B cell (primary cell): Measurements from ENCODE around the gene SFXN5. TPM values are rescaled to one million over a fixed set of nuclear protein-coding genes. Genes with fewer than 3 reads are reported as not detected.

Experiments
- ATAC-seq: fragments of 200-7000 bp; cut with Tn5 transposase; one replicate; pipeline ENCODE4 v1.10.0; 2021; ENCODE audit warnings: low read depth, mild to moderate bottlenecking, moderate number of reproducible peaks, moderate library complexity
- CTCF ChIA-PET: fragments of 350-600 bp; sonication (Branson Sonifier 250); formaldehyde crosslinking; loops from one replicate; lab custom pipeline; 2021; ENCODE audit warnings: antibody characterized with exemption, inconsistent platforms; lab: Charles Lee
- POLR2A ChIA-PET: fragments of 350-600 bp; sonication (Branson Sonifier 250); formaldehyde crosslinking; loops from one replicate; lab custom pipeline; 2021; ENCODE audit warnings: antibody characterized with exemption; lab: Charles Lee
- DNase-seq: peaks from one replicate; pipeline ENCODE4 v3.0.0; 2013
- H2AFZ ChIP-seq: 2 replicates; pipeline ENCODE4 v1.6.1; 2012; ENCODE audit warnings: mild to moderate bottlenecking, low read depth, low read length; ENCODE audit not compliant: insufficient read depth, poor library complexity, severe bottlenecking
- H3K27ac ChIP-seq, 2 donors: 1 replicate in 1 of 2; 2 replicates in 1 of 2; pipeline ENCODE4 v1.5.1; 2012 to 2013; ENCODE audit warnings: low read length in 2 of 2, mild to moderate bottlenecking in 2 of 2, moderate library complexity in 1 of 2
- H3K27me3 ChIP-seq, 4 experiments: fragments of 200-600 bp in 1 of 4; sonication (generic) in 1 of 4; replicated peaks in 1 of 4; 1 replicate in 2 of 4; 2 replicates in 2 of 4; pipeline versions ENCODE4 v1.6.1 to v1.7.0; 2013 to 2016; ENCODE audit warnings: low read length in 3 of 4, mild to moderate bottlenecking in 2 of 4, mixed read lengths in 1 of 4, moderate library complexity in 1 of 4; ENCODE audit not compliant: insufficient read depth in 4 of 4, control insufficient read depth in 3 of 4; ENCODE audit errors: control extremely low read depth in 1 of 4
- H3K36me3 ChIP-seq, 2 experiments: replicated peaks in 1 of 2; 1 replicate in 1 of 2; 2 replicates in 1 of 2; pipeline versions ENCODE4 v1.6.1 to v1.7.1; 2013; ENCODE audit warnings: low read length in 1 of 2; ENCODE audit not compliant: insufficient read depth in 2 of 2, control insufficient read depth in 1 of 2; ENCODE audit errors: control extremely low read depth in 1 of 2, extremely low read depth in 1 of 2
- H3K4me1 ChIP-seq, 2 donors: fragments of 200-600 bp in 1 of 2; sonication (generic) in 1 of 2; 1 replicate in 1 of 2; 2 replicates in 1 of 2; pipeline versions ENCODE4 v1.5.1 to v1.6.1; 2013 to 2017; ENCODE audit warnings: low read length in 2 of 2; ENCODE audit not compliant: control insufficient read depth in 2 of 2, insufficient read depth in 2 of 2
- H3K4me2 ChIP-seq: replicated peaks from 2 replicates; pipeline ENCODE3; 2012; ENCODE audit warnings: mild to moderate bottlenecking, low read depth, low read length; ENCODE audit not compliant: poor library complexity, severe bottlenecking
- H3K4me3 ChIP-seq, 5 experiments: fragments of 200-600 bp in 1 of 5; sonication (generic) in 1 of 5; 1 replicate in 3 of 5; 2 replicates in 2 of 5; pipeline versions ENCODE4 v1.5.1 to v1.7.0; 2011 to 2016; ENCODE audit warnings: low read length in 4 of 5, mild to moderate bottlenecking in 4 of 5, low read depth in 2 of 5, control low read depth in 1 of 5, moderate library complexity in 1 of 5; ENCODE audit not compliant: insufficient read depth in 1 of 5; ENCODE audit errors: control extremely low read depth in 1 of 5, extremely low read depth in 1 of 5
- H3K79me2 ChIP-seq: fragments of 200-600 bp; sonication (generic); one replicate; pipeline ENCODE4 v1.6.0; 2016; ENCODE audit warnings: low read length; ENCODE audit not compliant: control insufficient read depth, insufficient read depth
- H3K9ac ChIP-seq: fragments of 200-600 bp; sonication (generic); 2 replicates; pipeline ENCODE4 v1.6.1; 2017; ENCODE audit warnings: mild to moderate bottlenecking, low read length, moderate library complexity
- H3K9me3 ChIP-seq, 3 donors: one replicate each; pipeline versions ENCODE4 v1.6.1 to v1.7.1; 2013; ENCODE audit warnings: low read length in 2 of 3; ENCODE audit not compliant: control insufficient read depth in 2 of 3, insufficient read depth in 1 of 3; ENCODE audit errors: control extremely low read depth in 1 of 3
- H4K20me1 ChIP-seq: 2 replicates; pipeline ENCODE4 v1.6.0; 2012; ENCODE audit warnings: mild to moderate bottlenecking, low read length; ENCODE audit not compliant: insufficient read depth, control insufficient read depth, poor library complexity, severe bottlenecking
- H3K27ac Mint-ChIP-seq: one replicate; pipeline ENCODE4 v1.8.0; 2021; ENCODE audit warnings: mixed read lengths
- H3K27me3 Mint-ChIP-seq: one replicate; pipeline ENCODE4 v1.8.0; 2021; ENCODE audit warnings: mixed read lengths
- H3K4me1 Mint-ChIP-seq: one replicate; pipeline ENCODE4 v1.8.0; 2021; ENCODE audit warnings: mixed read lengths
- H3K4me3 Mint-ChIP-seq: one replicate; pipeline ENCODE4 v1.8.0; 2021; ENCODE audit warnings: mixed read lengths
- H3K9me3 Mint-ChIP-seq: one replicate; pipeline ENCODE4 v1.8.0; 2022; ENCODE audit warnings: mixed read lengths; ENCODE audit not compliant: insufficient read depth
- EZH2 ChIP-seq: IDR thresholded peaks from 2 replicates; pipeline ENCODE4 v1.6.1; 2012; ENCODE audit warnings: borderline replicate concordance, low read depth, mild to moderate bottlenecking, moderate library complexity, low read length; ENCODE audit not compliant: insufficient read depth, poor library complexity, severe bottlenecking
- WGBS: methylation state at CpG from one replicate; pipeline ENCODE4 v1.1.5; 2013; ENCODE audit warnings: missing lambda C conversion rate; ENCODE audit not compliant: insufficient coverage; 5-methylcytosine and 5-hydroxymethylcytosine counted together
- intact Hi-C: fragments of 100-400 bp; cut with micrococcal nuclease; formaldehyde crosslinking; loops from one replicate; pipeline ENCODE4 v1.10.0; 2022
- polyA plus RNA-seq: library from polyadenylated mRNA; depleted of rRNA; stranded (reverse); fragments of >200 nt; gene quantifications from 2 replicates; pipeline ENCODE4 v1.2.3, GENCODE V29; 2012
- total RNA-seq, 2 donors: library from RNA; stranded (reverse); fragments of 120-200 nt in 1 of 2; gene quantifications; 1 replicate in 1 of 2; 2 replicates in 1 of 2; pipeline versions ENCODE4 v1.2.3 to v1.2.4, GENCODE V29; 2013 to 2022
- TF ChIP-seq, protein P1 (sequence below): fragments of 200-600 bp; IDR thresholded peaks from one replicate; pipeline ENCODE4 v1.8.0; 2022; ENCODE audit warnings: antibody characterized with exemption, mild to moderate bottlenecking

Gene SFXN5
- total and polyA plus RNA-seq, 2 donors (not counting 1 experiment from before 2014, with no cell fraction given): 8.0 to 16.9 TPM

DNA sequence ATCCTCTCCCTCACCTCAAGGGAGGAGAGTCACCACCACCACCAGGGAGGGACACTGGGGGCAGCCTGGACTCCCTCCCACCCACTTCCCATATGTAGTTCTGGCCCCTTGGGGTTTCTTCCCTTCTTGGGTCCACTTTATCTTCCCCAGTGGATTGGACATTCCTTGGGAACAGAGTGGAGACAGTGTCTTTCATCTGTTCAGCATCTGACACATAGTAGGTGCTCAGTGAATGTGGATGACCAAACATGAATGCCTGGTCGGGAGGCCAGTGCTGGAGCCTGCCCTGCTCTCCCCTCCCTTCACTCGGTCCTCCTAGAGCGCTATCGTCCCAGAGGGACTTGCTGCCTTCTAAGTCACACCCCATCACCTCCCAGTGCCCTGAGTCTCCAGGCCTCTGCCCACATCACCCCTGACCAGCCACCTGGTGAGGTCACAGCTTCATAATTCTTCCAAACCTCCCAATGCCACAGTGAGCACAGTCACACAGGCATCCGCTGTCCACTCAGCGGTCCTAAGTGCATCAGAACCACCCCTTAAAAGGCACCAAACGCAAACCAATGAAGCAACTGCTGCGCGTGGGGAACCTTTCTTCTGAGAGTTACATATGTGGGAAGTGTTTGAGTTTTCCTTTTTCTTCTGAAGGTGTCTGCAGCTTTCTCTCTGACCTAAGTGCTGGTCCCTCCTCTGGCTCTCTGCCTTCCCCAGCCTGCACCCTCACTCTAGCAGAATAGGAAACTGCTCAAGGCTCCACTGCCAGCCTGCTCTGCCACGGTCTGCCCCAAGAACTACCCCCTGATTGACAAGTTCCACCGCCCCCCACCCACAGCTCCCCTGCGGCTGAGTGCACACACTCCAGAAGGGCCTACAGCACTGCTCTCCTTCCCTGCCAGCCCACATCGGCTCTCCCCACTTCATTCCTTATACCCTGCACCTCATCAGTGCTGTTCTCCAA, 7.2 kb upstream of the SFXN5 start:
- TF ChIP-seq, protein P1, sequence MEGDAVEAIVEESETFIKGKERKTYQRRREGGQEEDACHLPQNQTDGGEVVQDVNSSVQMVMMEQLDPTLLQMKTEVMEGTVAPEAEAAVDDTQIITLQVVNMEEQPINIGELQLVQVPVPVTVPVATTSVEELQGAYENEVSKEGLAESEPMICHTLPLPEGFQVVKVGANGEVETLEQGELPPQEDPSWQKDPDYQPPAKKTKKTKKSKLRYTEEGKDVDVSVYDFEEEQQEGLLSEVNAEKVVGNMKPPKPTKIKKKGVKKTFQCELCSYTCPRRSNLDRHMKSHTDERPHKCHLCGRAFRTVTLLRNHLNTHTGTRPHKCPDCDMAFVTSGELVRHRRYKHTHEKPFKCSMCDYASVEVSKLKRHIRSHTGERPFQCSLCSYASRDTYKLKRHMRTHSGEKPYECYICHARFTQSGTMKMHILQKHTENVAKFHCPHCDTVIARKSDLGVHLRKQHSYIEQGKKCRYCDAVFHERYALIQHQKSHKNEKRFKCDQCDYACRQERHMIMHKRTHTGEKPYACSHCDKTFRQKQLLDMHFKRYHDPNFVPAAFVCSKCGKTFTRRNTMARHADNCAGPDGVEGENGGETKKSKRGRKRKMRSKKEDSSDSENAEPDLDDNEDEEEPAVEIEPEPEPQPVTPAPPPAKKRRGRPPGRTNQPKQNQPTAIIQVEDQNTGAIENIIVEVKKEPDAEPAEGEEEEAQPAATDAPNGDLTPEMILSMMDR: no peak
- TF ChIP-seq EZH2: no peak
- H3K36me3 ChIP-seq: no peaks in the 10 kb centered on the region
- H3K4me1 Mint-ChIP-seq: no peaks in the 10 kb centered on the region
- H3K4me3 ChIP-seq: no peak overlapping the region
- H3K9ac ChIP-seq: no peak overlapping the region
- no peaks in the 10 kb centered on the region for H3K9me3 ChIP-seq
- H2AFZ ChIP-seq: no peak overlapping the region
- H3K4me3 Mint-ChIP-seq: no peak overlapping the region
- ATAC-seq (no peak), DNase-seq (no peak)
- 84% methylated on average over 7 of the region's 13 CpGs for WGBS
- H3K4me2 ChIP-seq: no peak overlapping the region
- POLR2A ChIA-PET: no interaction called here
- peaks cover 0 to 7% (median 0%) of the 10 kb centered on the region in 4 experiments for H3K27me3 ChIP-seq
- H3K4me1 ChIP-seq: no peaks in the 10 kb centered on the region
- no peak overlapping the region for H3K27ac ChIP-seq
- peaks cover 14% of the 10 kb centered on the region for H3K27me3 Mint-ChIP-seq
- CTCF ChIA-PET: interaction anchor here (2.0 kb wide), 1 partner anchor 134 kb away, joined by 5 read pairs; no protein-coding TSS in a partner anchor
- no peaks in the 10 kb centered on the region for H4K20me1 ChIP-seq
- intact Hi-C loops: no loop called here
- H3K79me2 ChIP-seq: no peaks in the 10 kb centered on the region
- no peak overlapping the region for H3K27ac Mint-ChIP-seq
- H3K9me3 Mint-ChIP-seq: no peaks in the 10 kb centered on the region

DNA sequence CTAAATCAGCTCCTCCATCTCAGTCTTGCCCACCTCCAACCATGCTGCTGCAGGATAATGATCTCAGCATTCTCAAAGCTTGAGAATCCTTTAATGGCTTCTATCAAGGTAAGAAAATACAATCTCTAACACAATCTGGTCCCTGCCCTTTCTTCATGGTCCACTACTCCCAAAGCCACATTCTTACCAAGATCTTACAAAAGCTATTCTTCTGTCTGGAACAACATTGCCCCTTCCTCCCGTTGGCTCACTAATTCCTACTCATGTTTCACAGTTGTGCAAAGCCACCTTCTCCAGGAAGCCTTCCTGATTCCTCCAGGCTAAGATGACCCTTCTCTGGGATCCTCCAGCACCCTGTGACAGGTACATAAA, 5.9 kb upstream of the SFXN5 start:
- intact Hi-C loops: no loop called here
- POLR2A ChIA-PET: no interaction called here
- Histone ChIP-seq H3K27me3 (peaks cover 0 to 7% (median 0%) of the 10 kb centered on the region in 4 experiments), H3K4me3 (no peak overlapping the region), H3K36me3 (no peaks in the 10 kb centered on the region), H3K79me2 (no peaks in the 10 kb centered on the region), H2AFZ (no peak overlapping the region), H3K9me3 (no peaks in the 10 kb centered on the region), H4K20me1 (no peaks in the 10 kb centered on the region), H3K4me2 (no peak overlapping the region), H3K9ac (no peak overlapping the region), H3K27ac (no peak overlapping the region), H3K4me1 (peaks cover 0 to under 1% of the 10 kb centered on the region in 2 donors)
- DNase-seq: no peak
- Mint-ChIP-seq H3K4me3 (no peak overlapping the region), H3K9me3 (no peaks in the 10 kb centered on the region), H3K27me3 (peaks cover 14% of the 10 kb centered on the region), H3K4me1 (no peaks in the 10 kb centered on the region), H3K27ac (no peak overlapping the region)
- TF ChIP-seq, protein P1: no peak
- TF ChIP-seq EZH2: no peak
- CTCF ChIA-PET: interaction anchor here (0.8 to 2.0 kb wide), 2 partner anchors 100 to 135 kb away, joined by 4 to 5 read pairs; no protein-coding TSS in a partner anchor
- ATAC-seq: no peak
- WGBS: 56% methylated on average over 1 of the region's 1 CpG
